DMS53 (cell line): ENCODE measurements around the gene CTRB2.
"Not testable (repeated sequence)": the region's sequence is repeated elsewhere in the genome, so short reads cannot be mapped to it uniquely, and the experiment has no call there.

ENCODE experiments used
- DNase-seq: peaks from one replicate; lab custom pipeline; 2025; lab: John Stamatoyannopoulos, UW

Gene CTRB2

GRCh38 chr16:75205961-75206748, 806 bp downstream of the CTRB2 start:
- DNase-seq: not testable (repeated sequence)

DNA sequence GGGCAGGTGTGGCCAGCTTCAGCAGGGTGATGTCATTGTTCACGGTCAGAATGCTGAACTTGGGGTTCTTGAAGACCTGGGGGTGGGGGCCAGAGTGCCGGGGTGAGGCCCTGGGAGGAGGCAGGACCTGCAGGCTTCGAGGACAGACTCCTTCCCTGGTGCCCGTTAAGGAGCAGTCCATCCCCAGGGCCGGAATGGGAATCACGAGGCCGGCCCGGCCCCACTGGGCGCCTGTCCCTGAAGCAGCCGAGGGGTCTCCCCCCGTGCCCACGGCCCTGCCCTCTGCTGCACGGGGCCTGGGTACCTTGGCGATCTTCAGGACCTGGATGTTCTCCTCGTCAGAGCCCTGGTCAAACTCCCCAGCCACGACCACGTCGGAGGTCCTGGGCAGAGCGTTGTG, 1.5 kb downstream of the CTRB2 start:
- DNase-seq: not testable (repeated sequence)

- DNase-seq: not testable (repeated sequence)
Observed at GRCh38 chr16:75204905-75205304, 2.1 kb downstream of the CTRB2 start.

DNA sequence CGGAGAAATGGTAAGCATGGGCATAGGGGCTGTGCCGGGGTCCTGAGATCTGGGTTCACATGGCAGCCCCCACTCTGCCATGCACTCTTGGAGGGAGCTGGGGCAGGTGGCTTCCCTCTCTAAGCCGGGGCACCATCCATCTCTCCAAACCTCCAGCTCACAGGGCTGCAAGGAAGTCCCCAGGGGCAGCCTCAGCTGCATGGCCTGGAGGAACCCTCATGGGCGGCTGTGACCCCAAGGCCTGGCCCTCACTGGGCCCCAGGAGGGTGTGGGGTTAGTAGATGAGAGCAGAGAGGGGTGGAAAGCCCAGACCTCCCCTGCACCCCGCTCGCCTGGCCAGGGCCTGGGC, 2.6 kb downstream of the CTRB2 start:
- no peak for DNase-seq

- DNase-seq: no peak
Observed at GRCh38 chr16:75203667-75204409, 3.1 kb downstream of the CTRB2 start.

DNA sequence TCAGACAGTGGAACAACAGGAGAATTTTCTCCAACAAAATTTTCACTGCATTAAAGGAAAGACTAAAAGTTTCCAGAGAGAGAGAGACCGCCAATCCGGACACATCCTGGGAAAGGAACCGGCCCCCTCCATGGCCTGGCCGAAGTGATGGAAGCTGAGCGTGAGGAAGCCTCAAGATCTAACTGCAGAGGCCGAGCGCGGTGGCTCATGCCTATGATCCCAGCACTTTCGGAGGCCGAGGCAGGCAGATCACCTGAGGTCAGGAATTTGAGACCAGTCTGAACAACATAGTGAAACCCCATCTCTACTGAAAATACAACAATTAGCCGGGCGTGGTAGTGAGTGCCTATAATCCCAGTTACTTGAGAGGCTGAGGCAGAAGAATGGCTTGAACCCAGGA, 3.9 kb downstream of the CTRB2 start:
- DNase-seq: no peak

DNA sequence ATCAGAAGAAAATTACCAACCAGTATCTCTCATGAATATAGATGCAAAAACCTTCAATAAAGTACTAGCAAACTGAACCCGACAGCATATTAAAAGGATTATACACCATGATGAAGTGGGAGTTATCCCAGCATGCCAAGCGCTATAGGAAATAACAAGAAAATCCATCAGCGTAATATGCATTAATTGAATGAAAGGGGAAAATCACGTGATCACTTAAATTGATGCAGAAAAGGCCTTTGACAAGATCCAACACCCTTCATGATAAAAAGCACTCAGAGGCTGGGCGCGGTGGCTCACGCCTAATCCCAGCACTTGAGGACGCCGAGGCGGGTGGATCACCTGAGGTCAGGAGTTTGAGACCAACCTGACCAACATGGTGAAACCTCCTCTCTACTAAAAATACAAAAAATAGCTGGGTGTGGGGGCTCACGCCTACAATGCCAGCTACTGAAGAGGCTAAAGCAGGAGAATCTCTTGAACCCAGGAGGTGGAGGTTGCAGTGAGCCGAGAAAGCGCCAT, 4.8 kb downstream of the CTRB2 start:
- no peak for DNase-seq

DNA sequence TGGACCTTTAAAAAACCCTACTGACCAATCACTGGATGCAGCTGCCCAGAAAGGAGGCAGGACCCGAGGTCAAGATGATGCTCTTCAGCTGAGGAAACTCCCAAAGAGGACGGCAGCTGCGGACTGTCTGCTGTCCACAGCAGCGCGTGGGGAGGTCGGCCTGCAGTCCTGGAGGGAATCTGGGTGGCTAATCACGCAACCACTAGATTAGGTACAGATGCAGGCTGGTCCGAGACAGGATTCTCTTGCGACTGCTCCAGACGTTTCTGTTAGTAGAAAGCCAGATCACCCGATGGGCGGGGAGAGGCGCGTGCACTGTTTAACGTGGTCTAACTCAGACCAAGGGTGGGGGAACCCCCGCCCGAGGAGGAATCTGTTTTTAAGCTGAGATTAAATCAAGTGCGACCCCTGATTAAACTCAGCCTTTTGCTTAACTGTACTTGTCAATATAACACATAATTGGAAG, 8.8 kb downstream of the CTRB2 start:
- DNase-seq: no peak

DNA sequence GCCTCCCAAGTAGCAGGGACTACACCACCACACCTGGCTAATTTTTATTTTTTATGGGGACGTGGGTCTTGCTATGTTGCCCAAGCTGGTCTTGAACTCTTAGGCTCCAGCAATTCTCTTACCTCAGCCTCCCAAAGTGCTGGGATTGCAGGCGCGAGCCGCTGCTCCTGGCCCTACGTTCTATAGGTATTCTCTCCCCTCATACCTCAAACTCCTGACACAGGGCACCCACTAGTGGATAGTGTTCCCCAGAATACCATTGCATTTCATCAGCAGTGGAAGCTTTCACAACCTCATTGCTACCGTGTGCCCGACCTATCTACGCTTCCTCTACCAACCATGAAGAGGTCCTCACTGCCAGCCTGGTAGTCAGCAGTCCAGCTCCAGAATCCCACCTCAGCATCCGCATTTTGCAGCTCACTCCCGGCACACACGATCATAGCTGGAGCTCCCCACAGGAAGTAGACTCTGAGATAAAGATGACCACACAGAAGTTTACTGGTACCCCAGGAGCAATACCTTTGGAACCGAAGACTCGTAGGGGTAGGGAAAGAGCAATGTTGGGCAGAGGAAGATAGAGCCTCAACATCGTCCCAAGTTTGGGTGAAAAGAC, 9.3 kb downstream of the CTRB2 start:
- DNase-seq: no peak

- no peak for DNase-seq
Observed at GRCh38 chr16:75196836-75197235, 10.1 kb downstream of the CTRB2 start.

DNA sequence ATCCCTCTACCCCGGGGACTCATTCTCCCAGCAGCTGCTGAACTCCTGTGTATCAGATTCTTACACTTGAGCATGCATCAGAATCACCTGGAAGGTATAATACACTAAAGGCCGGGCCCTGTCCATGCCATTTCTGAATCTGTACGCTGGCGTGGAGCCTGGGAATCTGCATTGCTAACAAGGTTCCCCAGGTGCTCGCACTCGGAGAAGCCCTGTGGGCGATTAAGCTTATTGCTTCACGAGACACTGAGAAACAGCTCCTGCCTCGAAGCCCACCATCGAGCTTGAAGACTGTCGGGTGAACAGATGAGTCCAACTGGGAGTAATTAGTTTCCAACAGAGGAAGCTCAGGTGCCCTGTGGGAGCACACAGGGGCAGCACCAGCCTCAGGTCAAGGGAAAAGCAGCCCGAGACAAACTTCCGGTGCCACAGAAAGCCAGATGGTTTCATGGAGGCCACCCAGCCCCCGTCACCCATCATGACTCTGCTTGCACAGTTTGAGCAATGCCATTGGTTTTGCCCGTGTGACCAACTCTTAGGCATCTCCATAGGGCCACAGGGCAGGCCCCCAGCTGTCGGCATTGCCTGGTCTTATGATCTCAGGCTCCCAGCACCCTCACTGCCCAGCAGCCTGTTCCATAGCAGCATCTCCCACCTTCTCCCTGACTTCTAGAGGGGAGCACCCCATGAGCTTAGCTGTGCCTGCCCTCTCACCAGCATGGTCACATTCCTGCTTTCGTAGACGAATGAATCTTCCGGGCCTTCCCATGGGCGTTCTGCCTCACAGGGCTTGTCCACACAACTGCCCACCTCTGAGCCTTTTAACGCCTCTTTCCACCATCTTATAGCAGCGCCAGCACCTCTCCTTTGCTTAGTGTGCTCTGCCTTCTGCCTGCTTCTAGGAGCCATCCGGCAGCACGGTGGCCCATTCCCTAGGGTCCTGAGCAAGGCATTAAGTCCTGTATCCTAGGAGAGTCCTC, 10.9 kb downstream of the CTRB2 start:
- DNase-seq: no peak

DNA sequence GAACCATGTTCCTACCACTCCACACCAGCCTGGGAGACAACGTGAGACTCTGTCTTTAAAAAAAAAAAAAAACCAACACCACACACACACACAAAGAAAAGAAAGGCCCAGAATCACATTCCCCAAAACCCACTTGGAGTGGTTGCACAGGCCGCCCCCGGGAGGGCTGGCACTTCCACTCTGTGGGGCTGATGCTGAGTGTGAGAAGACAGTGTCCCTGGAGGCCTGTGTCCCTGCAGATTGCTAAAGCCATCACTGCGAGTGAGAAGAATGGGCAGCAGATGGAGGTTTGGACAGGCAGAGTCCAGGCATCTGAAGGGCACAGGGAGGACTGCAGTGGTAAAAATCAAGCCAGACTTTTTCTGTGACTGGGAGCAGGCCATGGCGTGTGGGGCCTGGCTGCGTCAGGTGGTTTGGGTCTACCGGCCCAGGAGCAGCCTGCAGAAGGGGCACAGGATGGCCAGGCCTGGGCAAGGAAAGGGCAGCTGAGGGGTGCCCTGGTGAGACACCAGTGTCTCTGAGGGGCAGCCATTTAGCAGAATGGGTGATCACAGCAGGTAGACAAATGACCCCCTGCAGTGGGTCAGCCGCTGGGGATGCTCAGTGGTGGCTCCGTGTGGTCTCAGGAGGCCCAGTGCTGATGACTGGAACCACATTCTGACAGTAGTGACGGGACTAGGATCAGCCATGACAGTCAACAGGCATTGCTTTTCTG, 13.1 kb downstream of the CTRB2 start:
- no peak for DNase-seq

DNA sequence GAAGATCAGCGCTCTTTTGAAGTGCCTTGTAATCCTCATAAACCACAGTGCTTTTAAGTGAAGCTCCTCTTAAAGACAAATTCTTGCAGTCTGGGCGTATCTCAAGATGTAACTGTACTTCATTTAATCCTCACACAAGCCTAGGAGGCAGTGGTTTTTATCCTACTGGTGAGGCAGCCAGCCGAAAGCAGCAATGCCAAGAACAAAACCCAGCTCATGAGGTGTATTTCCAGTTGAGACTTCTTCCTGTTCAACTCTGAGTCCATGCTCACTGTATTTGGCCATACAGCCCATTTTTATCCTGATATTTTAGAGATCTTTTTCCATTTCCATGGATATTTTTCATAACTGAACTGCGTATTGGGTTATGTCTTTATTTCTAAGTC, 13.7 kb downstream of the CTRB2 start:
- no peak for DNase-seq

- DNase-seq: no peak
Observed at GRCh38 chr16:75192606-75193264, 14.2 kb downstream of the CTRB2 start.

DNA sequence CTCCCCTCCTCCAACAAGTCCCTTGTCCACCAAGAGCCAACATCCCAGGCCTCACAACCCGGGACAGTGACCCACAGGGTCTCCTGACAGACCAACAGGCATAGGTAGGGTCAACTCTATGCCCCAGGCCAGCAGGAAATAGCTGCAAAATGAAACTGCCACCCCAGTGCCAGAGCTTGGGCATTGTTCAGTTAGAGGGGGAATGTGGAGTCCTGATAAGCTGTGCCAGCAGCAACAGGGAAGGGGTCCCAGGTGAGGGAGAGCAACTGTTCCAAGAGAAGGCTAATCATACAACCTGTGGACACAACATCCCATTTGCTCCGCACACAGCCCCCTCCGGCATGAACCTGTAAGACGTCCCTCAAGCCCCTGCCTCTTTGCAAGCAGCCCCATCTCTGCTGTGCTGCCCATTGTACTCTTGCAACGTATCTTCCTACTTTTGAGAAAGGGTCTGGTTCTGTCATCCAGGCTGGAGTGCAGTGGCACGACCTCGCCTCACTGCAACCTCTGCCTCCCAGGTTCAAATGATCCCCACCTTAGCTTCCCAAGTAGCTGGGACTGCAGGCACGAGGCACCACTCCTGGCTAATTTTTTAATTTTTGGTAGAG, 17.2 kb downstream of the CTRB2 start:
- DNase-seq: no peak

DNA sequence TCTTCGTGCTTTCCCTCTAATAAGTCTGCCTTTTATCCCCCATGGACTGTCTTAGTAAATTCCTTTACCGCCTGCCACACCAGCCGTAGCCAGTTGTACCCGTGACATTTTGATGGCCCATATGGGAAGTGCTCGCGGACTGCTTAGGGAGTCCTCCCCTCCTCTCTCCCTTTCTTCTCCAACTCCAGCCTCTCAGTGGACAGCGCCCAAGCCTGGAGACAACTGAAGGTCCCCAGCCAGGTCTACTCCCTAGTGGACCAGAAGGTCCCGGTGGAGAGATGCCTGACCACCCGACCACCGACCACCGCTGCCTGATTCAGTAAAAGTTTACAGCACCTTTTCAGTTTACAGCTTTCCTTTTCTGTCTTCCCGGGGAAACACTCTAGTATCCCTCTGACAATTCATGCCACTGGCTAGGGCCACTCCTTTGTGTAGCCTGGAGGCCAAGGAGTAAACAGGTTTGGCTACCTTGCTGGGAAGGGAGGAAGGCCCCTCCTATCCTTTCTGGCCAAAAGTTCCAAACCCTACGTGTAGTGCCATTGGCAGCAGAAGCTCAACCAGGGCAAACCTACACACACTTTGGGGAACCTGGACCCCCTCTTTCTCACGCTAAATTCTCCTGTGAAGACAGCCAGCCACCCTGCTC, 18.0 kb downstream of the CTRB2 start:
- DNase-seq: no peak

GRCh38 chr16:75181630-75182029, 25.3 kb downstream of the CTRB2 start:
- no peak for DNase-seq

DNA sequence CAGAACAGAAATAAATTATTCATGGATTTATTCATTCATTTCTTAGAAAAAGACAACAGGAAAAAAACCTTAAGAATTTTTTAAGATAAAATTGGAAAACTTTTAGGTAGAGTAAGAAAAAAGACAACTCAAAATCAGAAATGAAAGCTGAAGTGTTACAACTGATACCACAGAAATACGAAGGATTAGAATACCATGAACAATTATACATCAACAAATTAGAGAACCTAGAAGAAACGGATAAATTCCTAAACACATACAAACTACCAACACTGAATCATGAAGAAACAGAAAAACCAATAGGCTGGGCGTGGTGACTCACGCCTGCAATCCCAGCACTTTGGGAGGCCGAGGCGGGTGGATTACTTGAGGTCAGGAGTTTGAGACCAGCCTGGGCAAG, 27.8 kb downstream of the CTRB2 start:
- DNase-seq: no peak

DNA sequence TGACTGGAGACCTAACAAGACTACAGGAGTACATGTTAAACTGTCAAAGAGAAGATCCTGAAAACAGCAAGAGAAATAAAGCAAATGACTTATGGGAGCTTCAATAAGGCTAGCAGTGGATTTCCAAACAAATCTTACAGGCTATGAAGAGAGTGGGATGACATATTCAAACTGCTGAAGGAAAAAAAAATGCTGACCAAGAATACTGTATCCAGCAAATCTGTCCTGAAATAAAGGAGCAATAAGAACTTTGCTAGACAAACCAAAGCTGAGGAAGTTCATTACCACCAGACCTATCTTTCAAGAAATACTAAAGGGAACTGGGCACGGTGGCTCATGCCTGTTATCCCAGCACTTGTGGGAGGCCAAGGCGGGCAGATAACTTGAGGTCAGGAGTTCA, 30.0 kb downstream of the CTRB2 start:
- DNase-seq: no peak

GRCh38 chr16:75175074-75175473, 31.9 kb downstream of the CTRB2 start:
- DNase-seq: no peak
